Stimulated activated CD4-positive, alpha-beta T cell treated with anti-CD3 and anti-CD28 coated beads, TNF-alpha, amount 100 ng/mL, for 1 hour (primary cell): ENCODE measurements around the gene SAT2.

Experiments
- DNase-seq, 3 donors: peaks; one replicate each; pipeline ENCODE4 v3.0.0-alpha.2; 2020; ENCODE audit warnings: low read depth in 3 of 3, low spot score in 1 of 3

Gene SAT2

DNA sequence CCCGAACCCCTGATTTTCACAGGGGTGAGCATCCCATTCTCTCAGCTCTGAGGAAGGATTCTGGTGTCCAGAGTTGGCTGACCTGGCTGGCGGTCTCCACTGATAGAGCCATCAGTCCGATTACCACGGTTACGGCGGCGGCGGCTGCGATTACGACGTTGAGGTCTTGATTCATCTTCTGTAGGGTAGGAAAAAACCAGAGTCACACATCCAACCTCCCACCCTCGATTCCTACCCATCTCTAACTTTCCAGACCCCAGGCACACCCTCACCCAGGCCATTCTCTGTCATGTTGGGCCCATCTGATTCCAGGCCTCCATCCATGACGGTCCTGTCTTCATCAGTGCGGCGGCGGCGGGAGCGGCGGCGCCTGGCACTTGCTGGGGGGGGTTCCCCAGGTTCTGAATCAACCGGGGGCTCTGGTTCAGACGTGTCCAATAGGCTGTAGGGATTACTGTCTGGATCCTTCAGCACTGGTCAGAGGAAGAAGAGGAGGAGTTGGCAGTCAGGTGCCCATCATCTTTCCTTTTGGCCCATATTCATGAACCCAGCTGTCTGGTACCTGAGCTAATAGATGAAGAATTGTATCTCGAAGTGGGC, 35.1 kb downstream of the SAT2 start:
- no peak for DNase-seq

DNA sequence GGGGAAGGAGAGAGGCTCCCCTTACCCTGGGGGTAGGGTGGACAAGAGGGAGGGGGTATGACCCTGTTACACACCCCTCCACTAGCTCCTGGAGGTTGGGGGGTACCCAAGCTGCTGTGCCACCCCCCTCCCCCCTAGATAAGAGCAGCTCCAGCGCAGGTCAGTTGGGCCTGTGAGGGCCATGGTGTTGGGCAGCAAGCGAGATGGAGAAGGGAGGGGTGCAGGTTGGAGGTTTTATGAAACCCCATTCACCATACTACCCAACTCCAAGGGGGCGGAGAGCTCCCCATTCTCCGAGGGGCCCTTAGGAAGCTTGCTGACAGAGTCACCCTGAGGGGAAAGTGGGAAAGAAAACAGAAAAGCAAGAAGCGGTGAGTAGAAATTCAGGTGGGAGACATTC, 36.0 kb downstream of the SAT2 start:
- no peak for DNase-seq

DNA sequence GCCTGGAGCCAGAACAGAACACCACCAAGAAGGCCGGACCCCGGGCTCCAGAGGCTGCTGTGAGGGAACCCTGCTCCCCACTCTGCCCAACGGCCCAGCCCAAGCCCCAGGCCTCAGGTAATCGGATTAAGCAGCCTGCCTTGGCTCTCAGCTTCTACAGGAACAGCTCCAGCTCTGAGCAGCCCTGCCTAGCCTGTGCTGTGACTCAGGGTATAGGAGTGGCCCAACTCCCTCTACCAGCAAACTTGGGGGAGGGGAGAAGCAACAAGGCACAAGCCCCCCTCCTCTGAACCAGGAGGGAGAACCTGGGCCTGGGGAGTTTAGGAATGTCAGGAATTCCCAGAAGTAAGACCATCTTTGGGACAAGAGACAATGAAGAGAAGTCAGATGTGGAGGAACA, 36.9 kb downstream of the SAT2 start:
- DNase-seq, result no peak

DNA sequence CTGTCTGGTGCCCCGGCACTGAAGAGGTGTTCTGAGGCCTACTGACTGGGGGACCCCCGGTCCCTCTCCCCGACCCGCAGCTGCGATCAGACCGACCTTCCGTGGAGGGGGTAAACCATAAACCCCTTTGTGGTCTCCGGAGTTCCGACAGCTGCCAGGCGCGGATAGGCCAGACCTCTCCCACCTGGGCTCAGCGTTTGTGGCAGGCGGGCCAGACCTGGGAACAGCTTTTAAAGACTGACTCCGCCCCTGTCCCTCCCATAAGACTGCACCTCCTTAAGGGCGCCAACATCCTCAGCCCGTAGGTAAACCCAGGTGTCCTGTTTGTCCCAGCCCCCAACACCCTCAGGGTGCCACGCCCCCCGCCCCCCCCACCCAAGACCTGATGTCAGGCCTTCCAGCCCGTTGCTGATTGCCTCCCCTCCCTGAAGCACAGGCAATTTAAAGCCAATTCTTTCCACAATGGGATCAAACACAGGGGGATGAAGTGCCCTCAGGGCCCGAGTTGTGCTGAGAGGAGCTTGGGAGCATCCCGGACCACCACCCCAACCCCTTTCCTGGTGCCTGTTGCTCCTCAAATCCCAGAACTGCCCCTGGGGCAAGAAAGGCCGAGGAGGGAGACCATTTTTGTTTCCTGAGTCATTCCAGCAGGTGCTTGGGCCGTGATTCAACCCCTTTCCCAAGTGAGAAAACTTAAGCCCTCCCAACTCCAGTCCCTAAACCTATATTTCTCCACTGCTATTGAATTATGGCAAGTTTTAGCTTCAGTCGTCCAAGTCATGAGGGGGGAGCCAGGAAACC, 37.5 kb downstream of the SAT2 start, which contains the start of gene SOX15:
SOX15 (minus strand) TSS at position 204 of the 801 bp plus-strand sequence. CDS start 418 bp downstream, outside the sequence.
- DNase-seq, result no peak

DNA sequence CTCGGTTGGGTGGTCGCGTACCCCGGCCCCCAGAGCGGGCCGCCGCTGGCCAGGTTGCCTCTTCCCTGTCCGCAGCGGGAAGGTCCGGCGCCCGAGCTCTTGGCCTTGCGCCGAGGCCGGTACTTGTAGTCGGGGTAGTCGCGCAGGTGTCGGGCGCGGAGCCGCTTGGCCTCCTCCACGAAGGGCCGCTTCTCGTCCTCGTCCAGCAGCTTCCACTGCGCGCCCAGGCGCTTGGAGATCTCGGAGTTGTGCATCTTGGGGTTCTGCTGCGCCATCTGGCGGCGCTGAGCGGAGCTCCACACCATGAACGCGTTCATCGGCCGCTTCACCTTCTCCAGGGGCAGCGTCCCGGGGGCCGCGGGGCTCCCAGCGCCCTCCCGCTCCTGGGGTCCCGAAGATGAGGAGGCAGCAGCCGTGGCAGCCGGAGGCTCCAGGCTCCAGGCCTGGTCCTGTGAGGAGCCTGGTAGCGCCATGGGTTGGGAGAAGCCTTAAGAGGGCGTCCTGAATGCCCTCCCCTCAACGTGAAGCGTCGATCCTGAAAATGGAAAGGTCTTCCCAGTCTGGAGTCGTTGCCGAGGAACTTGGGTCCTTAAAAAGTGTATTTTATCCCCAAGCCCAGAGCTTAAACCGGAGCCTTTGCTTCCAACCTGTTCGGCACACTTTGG, 38.3 kb downstream of the SAT2 start:
- peak in 2 of 3 donors; percentile 51 to 53 for DNase-seq

DNA sequence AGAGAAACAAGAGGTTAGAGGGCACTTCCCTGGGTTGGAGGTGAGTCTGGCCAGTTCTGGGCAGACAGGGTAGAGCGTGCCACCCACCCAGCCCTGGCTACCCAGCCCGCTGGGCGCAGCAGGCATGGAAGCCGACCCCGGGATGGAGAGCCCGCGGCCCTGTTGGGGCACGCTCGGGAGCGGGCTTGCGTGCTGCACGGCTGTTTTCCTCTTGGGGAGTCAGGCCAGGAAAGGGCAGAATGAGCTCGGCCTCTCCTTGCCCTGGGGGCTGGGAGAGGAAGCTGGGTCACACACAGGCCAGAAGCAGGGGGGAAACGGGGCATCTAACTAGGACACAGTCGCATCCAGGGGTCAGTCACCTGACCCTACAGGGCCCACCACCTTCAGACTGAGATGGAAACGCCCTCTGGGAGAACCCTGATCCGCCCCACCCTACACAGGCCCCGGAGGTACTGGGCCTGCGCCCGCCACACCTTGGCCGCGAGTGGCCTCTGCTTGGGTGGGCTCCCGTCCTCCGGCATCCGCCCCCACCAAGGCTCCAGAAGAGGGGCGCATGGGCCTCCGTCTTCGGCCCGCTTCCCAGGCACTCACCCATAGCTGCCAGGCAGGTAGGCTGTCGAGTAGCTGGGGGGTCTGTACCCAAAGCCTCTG, 38.9 kb downstream of the SAT2 start:
- no peak for DNase-seq

DNA sequence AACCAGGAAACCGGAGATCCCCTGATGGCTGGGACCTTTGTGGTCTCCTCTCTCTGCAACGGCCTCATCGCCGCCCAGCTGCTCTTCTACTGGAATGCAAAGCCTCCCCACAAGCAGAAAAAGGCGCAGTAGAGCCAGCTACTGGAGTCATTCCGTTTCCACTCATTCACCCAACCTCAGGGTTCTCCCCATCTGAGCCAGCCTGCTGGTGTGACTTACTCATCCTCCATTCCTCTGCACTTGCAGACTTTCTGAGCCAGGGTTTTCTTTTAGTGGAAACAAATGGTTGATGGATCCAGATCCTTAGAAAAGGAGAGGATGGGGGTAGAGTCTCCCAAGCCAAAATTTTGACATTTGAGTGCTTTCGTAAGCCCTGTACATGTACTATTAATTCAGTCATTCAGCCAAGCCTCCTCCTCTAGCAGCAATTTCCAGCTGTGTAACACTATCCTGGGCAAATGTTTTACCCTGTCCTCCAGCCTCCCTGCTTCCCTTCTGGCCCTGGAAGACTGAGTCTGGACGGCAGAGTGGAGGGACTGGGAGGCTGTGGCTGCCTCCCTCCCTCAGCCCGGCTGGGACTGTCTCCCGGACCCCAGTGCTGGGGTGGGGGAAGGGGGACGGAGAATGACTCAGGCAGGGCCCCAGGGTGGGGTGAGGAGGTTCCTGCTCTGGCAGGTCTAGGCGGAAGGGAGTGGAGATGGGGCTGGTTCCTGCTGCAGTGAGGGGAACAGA, 40.0 kb downstream of the SAT2 start:
- no peak for DNase-seq

DNA sequence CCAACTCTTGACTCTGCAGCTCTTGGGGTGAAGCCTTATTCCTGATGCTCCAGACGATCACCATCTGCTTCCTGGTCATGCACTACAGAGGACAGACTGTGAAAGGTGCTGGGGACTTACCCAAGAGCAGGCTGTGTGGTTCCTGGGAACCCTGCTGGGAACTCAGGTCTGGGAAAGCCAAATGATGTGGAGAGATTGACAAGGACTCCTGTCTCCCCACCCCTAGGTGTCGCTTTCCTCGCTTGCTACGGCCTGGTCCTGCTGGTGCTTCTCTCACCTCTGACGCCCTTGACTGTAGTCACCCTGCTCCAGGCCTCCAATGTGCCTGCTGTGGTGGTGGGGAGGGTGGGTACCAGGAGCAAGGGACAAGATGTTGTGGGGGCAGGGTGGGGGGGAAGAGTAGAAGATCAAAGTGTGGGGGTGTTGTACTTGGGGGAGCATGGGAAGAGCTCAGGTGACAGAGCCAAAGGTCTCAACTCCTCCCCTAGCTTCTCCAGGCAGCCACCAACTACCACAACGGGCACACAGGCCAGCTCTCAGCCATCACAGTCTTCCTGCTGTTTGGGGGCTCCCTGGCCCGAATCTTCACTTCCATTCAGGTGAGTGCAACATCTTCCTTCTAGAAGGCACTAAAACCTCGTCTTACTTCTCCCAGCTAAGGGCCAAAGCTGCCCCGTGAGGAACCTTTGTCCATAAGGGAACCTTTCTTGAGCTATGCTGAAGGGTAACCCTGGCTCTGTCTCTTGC, 40.8 kb downstream of the SAT2 start:
- DNase-seq, result no peak

DNA sequence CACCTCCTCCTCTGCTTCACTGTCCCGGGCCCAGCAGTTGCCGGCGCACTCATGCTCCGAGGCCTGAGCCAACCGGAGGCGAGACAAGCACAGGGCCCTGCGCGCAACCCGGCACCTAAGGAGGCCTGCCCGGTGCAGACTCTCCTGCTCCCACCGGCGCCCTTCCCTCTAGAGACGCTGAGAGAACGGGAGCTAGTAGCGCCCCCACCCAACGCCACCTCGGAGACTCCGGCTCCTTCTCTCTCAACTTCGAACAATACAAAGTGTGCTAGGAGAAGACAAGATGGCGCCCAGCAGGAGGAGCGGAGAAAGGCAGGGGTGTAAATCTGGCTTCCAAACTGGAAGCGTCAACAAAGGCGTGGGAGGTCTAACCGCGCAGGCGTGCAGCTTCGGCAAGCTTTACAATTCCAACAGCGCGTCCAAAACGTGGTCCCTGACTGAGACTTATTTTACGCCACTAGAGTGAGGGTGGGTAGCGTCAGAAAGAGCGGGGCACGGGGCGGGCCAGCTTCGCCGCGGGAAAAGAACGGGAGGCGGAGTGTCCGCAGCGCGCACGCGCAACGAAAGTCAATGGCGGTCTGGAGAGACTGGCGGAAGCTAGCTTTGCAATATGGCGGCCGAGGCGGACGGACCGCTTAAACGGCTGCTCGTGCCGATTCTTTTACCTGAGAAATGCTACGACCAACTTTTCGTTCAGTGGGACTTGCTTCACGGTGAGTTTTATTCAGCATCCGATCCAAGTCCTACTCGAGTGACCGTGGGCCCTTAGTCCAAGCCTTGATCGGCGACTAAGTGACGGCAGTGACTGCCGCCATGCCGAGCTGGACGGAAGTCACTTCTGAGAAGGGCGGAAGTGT, 44.1 kb downstream of the SAT2 start, which contains the start of gene MPDU1:
MPDU1 (plus strand) TSS at position 600 of the 857 bp plus-strand sequence; CDS start at position 611, 11 bp downstream.
- peak; percentile 83 to 91 (median 89) for DNase-seq

DNA sequence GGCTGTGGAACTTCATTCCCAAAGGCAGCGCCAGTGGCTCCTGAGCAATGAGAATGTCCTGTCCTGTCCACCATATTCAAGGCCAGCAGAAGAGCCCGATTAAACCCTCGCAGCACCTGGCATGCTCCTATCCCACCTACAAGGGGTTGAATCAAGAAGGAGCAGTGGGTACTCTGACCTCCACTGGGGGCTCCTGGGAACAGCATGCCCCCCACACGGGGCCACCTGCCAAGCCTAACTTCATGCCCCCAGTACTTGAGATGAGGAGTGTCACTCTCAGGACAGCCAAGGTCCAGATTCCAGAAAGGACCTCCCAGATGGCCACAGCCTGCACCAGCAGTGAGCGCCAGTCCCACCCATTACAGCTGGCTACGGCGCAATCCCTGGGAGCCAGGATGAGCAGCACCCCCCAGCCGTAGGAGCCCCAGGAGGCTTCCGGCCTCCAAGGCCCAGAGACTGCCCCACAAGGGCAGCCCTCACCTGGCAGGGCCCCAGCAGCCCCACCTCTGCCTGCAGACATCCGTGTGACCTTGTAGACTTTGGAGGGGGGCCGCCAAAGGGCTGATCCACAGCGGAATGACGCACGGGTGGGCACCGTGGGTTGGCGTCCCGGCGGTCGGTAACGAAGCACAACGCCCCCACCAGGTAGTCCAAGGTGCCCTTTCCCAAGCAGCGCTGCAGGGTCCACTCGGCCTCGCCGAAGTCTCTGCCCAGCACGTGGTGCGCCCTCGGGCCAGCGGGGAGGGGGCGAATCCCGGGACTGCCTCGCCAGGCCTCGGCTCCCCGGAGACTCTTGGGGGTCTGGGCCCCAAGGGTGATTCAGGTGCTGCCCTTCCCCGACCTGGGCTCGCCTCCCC, 45.0 kb downstream of the SAT2 start:
- DNase-seq, result no peak

DNA sequence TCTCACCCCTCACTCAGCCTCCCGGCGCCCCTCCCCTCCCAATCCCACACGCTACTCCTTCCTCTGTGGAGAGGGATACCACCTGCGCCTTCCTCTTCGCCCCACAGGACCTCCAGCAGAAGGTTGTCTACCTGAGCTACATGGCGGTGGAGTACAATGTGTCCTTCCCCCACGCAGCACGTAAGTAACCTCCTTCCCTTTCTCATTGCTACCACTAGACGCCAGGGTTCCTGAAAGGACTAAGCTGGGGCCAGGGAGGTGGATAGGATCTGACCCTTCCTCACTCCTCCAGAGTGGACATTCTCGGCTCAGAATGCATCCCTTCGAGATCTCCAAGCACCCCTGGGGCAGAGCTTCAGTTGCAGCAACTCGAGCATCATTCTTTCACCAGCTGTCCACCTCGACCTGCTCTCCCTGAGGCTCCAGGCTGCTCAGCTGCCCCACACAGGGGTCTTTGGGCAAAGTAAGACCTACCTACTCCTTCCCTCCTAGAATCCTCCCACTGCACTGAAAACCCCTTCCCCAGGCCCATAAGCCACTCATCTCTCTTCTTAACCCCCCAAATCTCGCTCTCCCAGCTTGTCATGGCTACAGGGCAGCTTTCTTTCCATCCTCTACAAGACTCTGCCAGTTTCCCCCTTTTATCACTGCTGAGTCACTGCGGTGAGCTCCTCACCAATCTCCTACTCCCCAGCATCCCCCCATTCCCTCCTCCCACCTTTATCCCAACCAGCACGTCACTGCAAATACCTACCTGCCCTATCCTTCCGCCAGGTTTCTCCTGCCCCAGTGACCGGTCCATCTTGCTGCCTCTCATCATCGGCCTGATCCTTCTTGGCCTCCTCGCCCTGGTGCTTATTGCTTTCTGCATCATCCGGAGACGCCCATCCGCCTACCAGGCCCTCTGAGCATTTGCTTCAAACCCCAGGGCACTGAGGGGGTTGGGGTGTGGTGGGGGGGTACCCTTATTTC, 46.7 kb downstream of the SAT2 start:
- DNase-seq, result no peak

DNA sequence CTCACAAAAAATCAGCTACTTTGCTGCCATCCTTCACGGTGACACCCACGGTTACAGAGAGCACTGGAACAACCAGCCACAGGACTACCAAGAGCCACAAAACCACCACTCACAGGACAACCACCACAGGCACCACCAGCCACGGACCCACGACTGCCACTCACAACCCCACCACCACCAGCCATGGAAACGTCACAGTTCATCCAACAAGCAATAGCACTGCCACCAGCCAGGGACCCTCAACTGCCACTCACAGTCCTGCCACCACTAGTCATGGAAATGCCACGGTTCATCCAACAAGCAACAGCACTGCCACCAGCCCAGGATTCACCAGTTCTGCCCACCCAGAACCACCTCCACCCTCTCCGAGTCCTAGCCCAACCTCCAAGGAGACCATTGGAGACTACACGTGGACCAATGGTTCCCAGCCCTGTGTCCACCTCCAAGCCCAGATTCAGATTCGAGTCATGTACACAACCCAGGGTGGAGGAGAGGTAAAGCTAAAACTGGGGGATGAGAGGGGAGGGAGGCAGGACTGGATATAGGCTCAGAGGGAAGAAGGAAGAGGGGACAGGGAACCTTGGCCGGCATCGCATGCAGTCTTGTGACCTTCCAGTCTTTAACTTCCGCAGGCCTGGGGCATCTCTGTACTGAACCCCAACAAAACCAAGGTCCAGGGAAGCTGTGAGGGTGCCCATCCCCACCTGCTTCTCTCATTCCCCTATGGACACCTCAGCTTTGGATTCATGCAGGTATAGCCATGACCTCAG, 47.6 kb downstream of the SAT2 start:
- no peak for DNase-seq

DNA sequence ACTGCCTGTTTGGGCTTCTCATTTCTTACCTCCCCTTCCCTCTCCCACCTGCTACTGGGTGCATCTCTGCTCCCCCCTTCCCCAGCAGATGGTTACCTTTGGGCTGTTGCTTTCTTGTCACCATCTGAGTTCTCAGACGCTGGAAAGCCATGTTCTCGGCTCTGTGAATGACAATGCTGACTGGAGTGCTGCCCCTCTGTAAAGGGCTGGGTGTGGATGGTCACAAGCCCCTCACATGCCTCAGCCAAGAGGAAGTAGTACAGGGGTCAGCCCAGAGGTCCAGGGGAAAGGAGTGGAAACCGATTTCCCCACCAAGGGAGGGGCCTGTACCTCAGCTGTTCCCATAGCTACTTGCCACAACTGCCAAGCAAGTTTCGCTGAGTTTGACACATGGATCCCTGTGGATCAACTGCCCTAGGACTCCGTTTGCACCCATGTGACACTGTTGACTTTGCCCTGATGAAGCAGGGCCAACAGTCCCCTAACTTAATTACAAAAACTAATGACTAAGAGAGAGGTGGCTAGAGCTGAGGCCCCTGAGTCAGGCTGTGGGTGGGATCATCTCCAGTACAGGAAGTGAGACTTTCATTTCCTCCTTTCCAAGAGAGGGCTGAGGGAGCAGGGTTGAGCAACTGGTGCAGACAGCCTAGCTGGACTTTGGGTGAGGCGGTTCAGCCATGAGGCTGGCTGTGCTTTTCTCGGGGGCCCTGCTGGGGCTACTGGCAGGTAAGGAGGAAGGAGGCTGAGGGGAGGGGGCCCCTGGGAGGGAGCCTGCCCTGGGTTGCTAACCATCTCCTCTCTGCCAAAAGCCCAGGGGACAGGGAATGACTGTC, 48.4 kb downstream of the SAT2 start, which contains the start of gene CD68:
CD68 (plus strand) TSS at position 638 of the 833 bp plus-strand sequence; CDS start at position 678, 40 bp downstream.
- peak in 2 of 3 donors; percentile 36 to 58 for DNase-seq

DNA sequence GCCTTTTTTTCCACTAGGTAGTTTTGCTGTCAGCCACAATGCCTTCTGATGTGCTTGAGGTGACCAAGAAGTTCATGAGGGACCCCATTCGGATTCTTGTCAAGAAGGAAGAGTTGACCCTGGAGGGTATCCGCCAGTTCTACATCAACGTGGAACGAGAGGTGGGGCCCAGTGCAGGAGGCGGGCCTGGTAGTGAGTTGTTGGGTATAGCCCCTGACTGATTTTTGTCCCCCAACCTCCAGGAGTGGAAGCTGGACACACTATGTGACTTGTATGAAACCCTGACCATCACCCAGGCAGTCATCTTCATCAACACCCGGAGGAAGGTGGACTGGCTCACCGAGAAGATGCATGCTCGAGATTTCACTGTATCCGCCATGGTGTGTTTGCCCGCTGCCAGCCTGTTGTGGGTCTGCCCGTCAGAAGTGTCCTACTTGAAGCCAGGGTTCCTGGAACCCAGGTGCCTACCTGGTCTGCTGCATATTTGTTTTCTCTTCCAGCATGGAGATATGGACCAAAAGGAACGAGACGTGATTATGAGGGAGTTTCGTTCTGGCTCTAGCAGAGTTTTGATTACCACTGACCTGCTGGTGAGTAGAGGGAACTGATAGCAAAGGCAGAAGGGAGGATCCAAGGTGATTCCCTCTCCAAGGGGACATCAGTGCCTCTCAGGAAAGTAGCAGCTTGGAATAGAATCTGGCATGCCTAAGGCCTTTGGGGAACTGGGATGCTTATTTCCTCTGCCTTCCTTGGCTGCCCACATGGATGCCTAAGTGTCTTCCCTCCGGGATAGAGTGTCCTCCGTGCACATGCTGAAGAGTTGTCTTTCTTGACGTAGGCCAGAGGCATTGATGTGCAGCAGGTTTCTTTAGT, 50.1 kb downstream of the SAT2 start:
- DNase-seq, result no peak
